Tongue (tissue), 2 donors: ENCODE measurements around the gene GPC1. TPM values are rescaled to one million over a fixed set of nuclear protein-coding genes. Genes with fewer than 3 reads are reported as not detected.
"Not testable (repeated sequence)": the region's sequence is repeated elsewhere in the genome, so short reads cannot be mapped to it uniquely, and the experiment has no call there.

ENCODE experiments used
- DNase-seq: peaks from one replicate; pipeline ENCODE4 v3.0.0-alpha.2; 2015
- total RNA-seq: library from RNA; depleted of rRNA; stranded (reverse); fragments of >200 nt; gene quantifications from one replicate; pipeline ENCODE4 v1.2.3, GENCODE V29; 2014

GPC1 gene, protein sequence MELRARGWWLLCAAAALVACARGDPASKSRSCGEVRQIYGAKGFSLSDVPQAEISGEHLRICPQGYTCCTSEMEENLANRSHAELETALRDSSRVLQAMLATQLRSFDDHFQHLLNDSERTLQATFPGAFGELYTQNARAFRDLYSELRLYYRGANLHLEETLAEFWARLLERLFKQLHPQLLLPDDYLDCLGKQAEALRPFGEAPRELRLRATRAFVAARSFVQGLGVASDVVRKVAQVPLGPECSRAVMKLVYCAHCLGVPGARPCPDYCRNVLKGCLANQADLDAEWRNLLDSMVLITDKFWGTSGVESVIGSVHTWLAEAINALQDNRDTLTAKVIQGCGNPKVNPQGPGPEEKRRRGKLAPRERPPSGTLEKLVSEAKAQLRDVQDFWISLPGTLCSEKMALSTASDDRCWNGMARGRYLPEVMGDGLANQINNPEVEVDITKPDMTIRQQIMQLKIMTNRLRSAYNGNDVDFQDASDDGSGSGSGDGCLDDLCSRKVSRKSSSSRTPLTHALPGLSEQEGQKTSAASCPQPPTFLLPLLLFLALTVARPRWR
- total RNA-seq = 133 TPM

DNA sequence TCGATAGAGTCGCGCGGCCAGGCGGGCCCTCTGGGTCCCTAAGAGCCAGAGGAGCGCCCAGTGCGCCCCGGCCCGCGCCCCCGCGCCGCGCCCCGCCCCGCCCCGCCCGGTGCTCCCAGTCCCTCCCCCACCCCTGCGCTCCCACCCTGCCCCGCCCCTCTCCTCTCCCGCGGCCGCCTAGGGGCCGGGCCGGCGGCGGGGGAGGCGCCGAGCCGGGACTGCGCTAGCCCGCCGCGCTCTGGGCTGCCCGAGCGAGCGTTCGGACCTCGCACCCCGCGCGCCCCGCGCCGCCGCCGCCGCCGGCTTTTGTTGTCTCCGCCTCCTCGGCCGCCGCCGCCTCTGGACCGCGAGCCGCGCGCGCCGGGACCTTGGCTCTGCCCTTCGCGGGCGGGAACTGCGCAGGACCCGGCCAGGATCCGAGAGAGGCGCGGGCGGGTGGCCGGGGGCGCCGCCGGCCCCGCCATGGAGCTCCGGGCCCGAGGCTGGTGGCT is at the start of gene GPC1:
TSS of gene GPC1 (plus strand) at position 207 of the 491 bp plus-strand sequence. CDS start at position 463, 256 bp downstream.
- peak; percentile 91 for DNase-seq

DNA sequence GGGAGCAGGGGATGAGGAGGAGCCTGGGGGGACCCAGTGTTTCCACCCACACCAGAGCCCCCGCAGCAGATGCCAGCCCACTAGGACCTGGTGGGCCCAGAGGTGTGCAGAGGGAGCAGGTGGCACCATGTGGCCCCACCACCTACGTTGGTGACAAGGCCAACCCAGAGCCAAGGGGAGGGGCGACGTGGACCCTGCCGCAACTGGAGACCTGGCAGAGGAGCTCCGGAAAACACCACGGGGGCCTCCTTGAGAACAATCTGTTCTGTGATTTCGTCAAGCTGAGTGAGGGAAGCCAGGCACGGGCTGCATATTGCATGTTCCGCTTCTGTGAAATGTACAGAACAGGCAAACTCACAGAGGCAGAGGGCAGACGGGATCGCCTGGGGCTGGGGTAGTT is 49.1 kb upstream of the GPC1 start:
- DNase-seq = peak; percentile 57

DNA sequence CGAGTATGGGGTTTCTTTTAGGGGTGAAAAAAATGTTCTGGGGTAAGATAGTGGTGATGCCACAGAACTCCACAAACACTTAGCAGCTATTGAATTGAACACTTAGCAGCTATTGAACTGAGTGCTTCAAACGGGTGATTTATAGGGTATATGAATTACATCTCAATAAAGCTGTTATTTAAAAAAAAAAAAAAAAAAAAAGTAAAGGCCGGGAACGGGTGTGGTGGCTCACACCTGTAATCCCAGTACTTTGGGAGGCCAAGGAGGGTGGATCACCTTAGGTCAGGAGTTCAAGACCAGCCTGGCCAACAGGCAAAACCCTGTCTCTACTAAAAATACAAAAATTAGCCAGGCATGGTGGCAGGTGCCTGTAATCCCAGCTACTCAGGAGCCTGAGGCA is 48.7 kb upstream of the GPC1 start:
- not testable (repeated sequence) for DNase-seq

DNA sequence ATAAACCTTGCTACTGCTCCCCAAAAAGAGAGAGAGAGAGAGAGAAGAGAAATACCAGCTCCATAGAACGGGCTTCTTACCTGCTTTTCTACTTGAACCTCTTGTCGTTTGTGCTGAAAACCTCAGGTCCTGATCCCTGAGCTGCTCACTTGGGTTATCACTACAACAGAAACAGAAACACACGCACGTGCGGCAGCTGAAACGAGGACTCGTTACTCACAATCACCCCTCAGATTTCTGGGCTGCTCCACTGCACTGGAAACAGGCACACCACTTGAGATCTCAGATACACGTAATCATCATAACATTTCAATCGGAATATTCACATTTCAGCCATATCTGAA is 48.2 kb upstream of the GPC1 start:
- DNase-seq = no peak

DNA sequence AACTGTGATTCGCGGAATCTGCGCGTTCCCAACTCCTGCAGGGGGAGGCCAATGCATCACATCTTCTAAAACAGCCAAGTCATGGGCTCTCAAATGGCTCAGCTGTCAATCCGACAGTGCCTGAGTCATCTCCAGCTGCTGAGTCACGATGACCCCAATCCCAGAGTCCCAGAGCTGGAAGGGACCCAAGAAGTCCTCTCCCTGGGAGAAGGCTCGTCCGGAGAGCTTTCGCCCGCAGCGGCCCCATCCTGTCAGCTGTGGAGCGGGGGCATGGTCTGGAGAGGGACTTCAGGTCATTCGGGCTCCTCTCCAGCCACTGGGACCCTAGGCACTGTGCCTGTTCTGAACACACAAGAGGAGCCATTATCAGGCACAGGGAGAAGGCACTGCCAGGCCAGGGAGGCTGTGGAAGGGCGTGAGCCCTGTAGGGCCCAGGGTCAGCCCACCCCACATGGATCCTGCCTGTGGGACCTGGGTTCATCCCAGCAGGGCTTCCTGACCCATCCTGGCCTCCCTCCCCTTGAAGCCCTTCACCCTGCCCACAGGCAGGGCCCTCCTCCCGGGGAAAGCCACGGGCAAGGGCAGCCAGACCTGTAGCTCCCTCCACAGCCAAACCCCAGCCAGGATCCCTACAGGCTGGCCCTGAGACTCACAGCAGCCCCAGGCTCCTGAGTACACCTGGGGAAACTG is 47.6 kb upstream of the GPC1 start:
- DNase-seq = peak; percentile 72

DNA sequence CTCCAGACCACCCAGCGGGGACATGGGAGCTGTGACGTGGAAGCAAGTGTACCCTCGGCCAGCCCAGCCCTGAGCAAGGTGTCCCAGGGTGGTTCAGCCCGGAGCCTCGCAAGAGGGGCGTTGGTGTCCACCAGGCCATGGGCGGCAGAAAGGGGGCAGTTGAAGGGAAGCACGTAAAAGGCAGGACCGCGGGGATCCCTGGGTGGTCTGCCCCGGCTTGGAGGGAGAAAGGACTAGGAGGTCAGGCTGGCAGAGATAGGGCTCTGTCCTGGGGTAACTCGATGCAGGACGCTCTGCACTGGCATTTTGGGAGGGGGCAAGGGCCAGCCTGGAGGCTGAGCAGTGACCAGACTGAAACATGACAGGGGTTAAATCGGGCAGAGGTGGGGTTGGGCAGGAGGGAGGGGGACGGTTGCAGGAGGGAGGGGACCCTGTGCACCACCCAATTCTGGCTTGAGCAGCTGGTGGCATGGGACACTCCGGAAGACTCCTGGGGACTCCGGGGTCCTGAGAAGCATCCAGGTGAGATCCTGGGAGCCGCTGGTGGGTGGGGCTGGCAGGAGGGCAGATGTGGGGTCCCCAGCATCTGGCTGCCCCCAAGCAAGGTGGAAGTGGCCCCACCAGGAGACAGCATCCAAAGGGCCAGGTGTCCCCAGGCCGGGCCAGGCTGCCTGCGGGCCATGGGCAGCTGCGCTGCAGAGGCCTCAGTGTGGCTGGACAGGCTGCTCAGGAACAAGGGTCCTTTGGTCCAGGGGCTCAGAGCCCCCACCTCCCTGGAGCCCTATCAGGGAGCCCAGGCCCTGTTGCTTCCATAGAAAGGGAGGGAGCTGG is 46.8 kb upstream of the GPC1 start:
- DNase-seq = no peak

DNA sequence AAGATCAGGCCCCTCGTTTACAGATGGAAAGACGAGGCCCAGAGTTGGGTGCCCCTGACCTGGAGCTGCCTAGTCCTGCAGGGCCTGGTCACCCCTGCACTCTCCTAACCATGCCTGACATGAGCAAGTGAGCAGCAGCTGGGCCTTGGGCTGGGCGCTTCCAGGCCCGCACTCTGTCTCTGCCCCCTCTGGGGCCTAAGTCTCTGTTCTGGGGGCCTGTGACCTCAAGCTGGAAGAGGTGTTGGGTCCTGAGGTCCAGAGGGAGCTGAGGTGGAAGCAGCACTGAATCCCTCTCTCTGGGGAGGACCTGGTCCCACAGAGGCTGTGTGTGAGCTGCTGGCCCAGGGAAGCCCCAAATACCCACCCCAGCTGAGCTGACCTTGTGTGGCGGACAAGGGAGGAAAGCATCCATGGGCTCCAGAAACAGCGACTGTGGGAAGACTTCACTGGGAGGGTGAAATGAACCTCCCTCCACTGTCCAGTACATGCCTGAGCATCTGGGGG is 46.1 kb upstream of the GPC1 start:
- DNase-seq = no peak

DNA sequence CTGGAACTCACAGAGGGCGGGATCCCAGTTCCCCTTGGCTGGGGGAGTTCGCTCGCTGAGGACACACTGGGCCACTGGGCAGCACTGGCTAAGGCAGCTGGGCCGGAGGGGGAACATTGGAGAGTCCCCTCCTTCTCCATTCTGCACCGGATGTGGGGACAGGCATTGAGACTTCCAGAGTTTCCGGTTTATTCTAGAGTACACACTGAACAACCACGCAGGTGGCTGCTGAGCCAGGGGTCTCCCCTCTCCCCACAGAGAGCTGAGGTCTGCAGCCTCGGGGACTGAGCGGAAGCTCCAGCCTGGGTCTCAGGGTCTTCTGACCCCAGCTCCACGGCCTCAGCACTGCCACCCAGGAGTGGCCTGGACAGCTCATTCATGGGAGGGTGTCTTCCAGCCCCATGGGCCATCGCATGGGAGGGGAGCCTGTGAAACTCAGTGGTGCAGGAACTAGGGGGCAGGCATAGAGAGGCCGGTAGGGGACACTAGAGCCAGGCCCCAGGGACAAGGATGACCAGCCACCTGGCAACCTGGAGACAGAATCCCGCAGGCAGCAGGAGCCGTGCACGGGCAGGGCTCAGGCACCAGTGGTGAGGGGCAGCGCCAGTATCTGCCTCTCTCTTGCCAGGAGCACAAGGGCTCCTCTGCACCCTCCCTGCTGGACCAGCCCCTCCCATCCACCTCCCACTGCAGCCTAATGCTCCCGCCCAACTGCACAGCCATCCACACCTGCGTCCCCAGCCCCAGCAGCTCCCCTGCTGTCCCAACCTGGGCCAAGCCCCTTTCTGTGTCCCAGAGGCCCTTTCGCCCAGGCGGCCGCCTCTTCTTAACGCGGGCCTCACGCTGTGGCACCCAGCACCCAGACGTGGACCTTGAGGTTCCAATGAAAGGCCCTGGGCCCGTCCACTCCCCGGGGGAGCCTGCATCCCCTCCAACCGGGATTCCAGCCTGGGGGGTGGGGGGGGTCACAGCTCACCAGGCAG is 45.1 kb upstream of the GPC1 start:
- no peak for DNase-seq

DNA sequence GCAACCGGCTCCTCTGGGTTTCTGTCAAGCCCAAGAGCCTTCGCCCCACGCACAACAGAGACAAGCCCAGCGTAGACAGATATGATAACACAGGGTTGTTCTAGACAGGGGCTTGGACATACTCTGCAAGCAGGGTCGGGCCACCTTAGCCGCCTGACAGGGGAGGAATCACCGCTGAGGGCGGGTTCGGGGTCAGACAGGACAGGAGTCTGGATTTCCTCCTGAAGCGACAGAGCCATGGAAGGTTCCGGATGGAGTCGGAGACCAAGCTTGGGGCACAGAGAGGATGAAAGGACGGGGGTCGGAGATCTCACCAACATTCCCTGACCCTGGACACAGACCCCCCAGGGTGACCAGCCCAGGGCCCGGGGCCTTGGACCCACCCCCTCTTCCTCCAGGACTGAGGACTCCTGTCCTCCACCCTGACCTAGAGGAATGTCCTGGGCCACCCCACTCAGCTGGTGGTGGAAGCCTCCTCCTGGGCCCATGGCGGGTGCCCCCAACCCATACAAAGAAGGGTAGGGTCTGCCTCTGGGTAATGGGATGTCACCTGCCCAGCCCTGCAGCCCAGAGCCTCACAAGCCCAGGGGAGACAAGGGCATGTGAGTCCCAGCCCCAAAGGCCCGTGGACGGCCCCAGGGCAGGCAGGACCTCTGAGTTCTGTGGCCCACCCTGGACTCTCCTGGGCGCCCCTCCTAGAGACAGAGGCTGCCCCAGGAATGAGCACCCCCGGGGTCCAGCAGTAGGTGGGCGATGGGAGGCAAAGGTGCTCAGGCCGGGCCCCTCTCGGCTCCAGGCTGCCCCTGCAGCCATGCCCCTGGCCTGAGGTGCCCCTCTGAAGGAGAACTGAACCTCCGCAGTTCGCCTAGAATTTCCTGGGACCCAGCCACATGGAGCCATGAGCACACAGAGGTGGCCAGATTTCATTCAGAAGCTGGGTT is 44.1 kb upstream of the GPC1 start:
- no peak for DNase-seq

GRCh38 chr2:240392084-240392947 is 43.1 kb upstream of the GPC1 start:
- peak; percentile 25 for DNase-seq

GRCh38 chr2:240392948-240393830 is 42.3 kb upstream of the GPC1 start:
- no peak for DNase-seq

- DNase-seq = no peak
Observed at GRCh38 chr2:240393831-240394410, 41.5 kb upstream of the GPC1 start.

DNA sequence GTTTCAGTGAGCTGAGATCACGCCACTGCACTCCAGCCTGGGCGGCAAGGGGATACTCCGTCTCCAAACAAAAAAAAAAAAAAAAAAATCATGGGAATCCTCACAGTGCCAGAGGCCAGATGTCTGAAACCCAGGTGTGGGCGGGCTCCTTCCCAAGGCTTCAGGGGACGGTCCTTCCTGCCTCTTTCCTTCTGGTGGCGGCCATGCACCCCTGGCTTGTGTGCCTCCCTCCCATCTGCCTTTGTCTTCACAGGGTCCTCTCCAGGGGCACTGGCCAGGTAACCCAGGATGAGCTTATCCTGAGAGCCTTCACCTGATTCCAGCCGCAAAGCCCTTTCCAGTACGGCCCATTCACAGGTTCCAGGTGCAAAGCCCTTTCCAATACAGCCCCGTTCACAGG is 40.9 kb upstream of the GPC1 start:
- no peak for DNase-seq

DNA sequence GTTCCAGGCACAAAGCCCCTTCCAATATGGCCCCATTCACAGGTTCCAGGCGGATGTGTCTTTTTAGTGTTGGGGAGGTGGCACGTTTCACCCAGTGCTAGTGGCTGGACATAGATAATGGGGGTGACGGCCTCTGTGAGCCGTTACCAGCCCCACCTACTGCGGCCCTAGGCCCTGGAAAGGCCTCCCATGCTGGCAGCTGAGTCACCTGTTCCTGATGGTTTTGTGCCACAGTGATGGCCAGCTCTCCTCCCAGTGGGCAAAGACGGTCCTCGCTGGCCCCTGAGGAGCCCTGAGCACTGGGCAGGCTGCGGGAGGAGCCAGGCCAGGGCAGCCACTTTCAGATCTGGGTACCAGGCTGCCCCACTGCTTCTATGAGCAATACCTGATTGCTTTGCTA is 40.0 kb upstream of the GPC1 start:
- DNase-seq = no peak

- no peak for DNase-seq
Observed at GRCh38 chr2:240395896-240396622, 39.4 kb upstream of the GPC1 start.
